Stimulated activated CD8-positive, alpha-beta memory T cell treated with anti-CD3 and anti-CD28 coated beads, Interleukin-2, amount 100 ng/mL, for 1 hour (primary cell): ENCODE measurements around the gene CTAG1B.
"Not testable (repeated sequence)": the region's sequence is repeated elsewhere in the genome, so short reads cannot be mapped to it uniquely, and the experiment has no call there.

Source experiments
- DNase-seq, 2 donors: peaks; one replicate each; pipeline ENCODE4 v3.0.0-alpha.2; 2020; ENCODE audit warnings: low read depth in 2 of 2

Gene CTAG1B

DNA sequence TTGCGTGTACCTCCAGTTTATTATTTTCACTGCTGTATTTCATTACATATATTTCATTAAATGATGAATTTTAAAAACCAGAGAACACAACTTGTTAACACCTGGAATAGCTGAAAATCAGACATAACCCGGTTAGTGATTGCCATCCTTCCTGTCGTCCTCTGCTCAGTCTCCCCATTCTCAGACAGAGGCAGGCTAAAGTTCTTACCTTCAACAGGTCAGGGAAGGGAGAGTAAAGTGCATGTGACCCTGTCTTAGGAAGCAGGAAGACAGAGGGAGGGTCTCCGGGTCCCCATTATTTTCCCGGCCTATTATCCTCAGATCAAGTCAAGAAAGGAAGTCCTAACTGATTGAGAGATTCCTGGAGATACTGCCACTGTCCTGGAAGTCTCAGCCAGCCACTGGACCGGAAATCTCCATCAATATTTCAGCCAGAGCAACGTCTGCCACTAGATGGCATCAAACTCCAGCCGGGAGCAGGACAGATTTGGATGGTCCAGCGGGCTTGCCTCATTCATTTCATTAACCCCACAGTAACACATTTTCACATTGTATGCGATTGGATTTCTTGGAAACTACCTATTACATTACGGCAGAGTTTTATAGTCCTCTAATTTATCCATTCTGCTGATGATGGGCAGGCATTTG is 1.8 kb upstream of the CTAG1B start:
- DNase-seq, result not testable (repeated sequence)

DNA sequence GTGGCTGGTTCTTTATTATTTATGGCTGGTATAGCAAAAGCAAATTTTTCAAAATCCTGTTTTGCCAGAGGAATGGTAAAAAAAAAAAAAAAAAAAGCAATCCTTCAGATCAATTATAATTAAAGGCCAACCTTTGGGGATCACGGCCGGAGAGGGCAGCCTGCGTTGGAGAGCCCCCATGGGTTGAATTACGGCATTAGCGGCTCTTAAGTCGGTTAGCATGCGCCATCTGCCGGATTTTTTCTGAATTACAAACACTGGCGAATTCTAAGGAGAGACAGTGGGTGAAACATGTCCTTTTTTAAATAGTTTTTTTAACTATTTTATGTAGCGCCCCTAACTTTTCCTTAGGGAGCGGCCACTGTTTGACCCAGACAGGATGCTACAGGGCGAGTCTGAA is 5.5 kb downstream of the CTAG1B start:
- DNase-seq, result not testable (repeated sequence)

DNA sequence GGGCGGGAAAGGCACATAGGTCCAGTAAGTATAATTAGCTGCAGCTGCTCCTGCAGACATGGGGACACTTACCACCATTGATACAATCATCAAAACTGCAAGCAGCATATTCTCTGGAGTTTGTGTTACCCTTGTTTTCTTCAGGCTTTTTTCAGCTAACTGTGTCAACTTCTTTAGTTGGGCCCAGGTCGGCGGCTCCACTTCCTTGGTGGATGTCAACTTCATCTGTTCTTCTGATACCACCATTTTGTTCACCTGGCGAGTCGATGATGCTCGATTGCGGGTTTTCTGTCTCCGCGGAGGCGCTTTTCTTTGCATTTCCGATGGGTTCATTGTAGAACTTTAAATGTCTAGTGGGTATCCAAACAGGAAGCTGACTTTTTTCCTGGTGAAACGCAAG is 7.9 kb downstream of the CTAG1B start:
- not testable (repeated sequence) for DNase-seq

- not testable (repeated sequence) for DNase-seq
Measured at GRCh38 chrX:154608823-154609222, 10.3 kb downstream of the CTAG1B start.

GRCh38 chrX:154607976-154608375 is 11.1 kb downstream of the CTAG1B start:
- DNase-seq, result not testable (repeated sequence)

GRCh38 chrX:154607370-154607769 is 11.7 kb downstream of the CTAG1B start:
- DNase-seq, result no peak

DNA sequence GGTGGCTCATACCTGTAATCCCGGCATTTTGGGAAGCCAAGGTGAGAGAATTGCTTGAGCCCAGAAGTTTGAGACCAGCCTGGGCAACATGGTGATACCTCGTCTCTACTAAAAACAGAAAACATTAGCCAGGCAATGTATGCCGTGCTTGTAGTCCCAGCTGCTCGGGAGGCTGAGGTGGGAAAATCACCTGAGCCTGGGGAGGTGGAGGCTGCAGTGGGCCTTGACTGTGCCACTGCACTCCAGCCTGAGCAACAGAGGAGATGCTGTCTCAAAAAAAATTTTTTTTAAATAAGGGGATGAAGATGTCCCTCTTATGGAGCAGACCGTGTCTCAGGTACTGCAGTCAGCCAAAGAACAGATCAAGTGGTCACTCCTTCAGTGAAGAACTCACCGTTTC is 13.5 kb downstream of the CTAG1B start:
- no peak for DNase-seq

GRCh38 chrX:154603438-154604430 is 15.3 kb downstream of the CTAG1B start:
- no peak for DNase-seq

DNA sequence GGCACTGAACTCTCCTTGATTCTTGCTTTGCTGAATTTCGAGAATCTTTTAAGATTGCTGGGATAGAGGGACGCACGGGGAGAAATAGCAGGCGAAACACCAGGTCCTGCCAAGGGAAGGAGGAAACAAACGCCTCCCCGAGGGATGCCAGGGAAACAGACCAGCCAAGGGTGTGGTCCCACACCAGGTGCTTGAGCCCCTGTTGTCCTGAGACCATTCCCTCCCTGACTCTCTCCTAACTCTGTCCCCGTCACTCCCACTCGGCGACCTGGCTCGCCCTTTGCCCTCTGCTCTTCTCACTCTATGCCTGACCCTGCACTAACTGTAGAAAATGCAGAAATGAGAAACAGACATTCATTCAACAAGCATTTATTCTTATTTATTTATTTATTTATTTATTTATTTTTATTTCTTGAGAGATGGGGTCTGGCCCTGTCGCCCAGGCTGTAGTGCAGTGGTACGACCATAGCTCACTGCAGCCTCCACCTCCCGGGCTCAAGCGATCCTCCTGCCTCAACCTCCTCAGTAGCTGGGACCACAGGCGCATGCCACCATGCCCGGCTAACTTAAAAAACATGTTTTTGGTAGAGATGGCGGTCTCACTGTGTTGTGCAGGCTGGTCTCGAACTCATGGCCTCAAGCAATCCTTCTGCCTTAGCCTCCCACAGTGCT is 16.2 kb downstream of the CTAG1B start:
- DNase-seq, result no peak

DNA sequence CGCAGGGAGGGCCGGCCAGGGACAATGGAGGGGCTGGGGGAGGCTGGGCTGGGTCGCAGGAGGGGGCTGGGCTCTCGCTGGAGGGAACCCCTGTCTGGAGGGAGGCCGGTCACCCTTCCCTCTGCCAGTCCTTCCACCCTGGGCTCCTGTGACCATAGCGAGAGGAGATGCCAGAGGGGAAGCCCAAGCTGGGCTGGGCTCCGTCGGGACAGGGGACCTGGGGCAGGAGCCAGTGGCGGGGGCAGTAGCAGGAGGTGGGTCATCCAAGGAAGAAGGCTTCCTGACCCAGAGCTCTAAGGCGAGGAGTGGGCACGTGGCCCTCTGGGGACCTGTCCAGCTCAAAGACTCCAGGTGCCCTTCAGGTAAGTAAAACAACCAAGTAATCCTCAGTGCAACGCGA is 16.9 kb downstream of the CTAG1B start:
- DNase-seq, result no peak

DNA sequence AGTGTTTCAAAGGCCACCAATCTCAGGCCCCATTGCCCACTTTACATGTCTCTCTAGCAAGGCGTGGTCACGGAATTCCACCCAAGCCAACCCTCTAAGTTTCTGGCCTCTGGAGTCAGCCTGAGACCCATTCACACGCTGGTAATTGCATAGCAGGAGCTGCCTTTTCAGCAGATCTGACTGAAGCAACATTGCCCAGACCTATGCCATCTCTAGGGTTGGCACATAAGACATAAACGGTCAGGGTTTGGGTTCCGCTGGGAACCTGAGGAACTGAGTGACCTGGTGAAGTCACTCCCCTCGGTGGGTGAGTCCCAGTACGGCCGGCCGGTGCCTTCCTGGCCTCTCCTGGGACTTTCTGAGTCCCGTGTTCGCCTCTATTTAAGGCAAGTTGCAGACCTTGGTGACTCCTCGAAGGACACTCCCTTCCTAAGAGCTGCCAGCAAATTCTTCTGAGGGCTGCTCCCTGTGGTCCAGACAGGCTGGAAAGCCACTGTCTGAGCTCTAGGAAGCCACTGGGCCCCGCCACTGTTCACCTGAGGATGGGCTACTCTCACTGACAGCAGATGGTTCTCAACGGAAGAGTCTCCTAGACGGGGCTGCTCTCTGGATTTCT is 18.2 kb downstream of the CTAG1B start:
- DNase-seq, result no peak

- DNase-seq, result no peak
Measured at GRCh38 chrX:154599531-154599930, 19.6 kb downstream of the CTAG1B start.

GRCh38 chrX:154598656-154599055 is 20.4 kb downstream of the CTAG1B start:
- no peak for DNase-seq

- no peak for DNase-seq
Measured at GRCh38 chrX:154597221-154597620, 21.9 kb downstream of the CTAG1B start.

GRCh38 chrX:154596290-154596929 is 22.7 kb downstream of the CTAG1B start:
- no peak for DNase-seq

- no peak for DNase-seq
Measured at GRCh38 chrX:154595559-154596249, 23.4 kb downstream of the CTAG1B start.

DNA sequence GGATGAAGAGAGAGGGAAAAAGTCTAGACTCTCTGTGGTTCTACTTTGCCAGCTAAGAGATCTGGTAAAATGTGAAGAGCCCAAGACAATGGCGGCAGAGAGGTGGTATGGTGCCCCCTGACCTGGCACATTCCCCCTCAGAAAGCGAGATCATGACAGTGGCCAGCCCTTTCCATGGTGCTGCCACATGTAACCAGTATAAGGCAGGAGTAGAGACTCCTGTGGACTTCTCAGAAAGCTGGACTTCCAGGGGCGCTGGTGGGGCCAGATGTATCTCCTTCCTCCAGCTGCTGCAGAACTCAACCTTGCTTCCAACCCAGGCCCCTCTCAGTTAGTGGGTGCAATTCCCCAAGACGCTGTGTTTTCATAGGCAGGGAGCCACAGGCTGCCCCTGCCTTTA is 24.6 kb downstream of the CTAG1B start:
- no peak for DNase-seq

DNA sequence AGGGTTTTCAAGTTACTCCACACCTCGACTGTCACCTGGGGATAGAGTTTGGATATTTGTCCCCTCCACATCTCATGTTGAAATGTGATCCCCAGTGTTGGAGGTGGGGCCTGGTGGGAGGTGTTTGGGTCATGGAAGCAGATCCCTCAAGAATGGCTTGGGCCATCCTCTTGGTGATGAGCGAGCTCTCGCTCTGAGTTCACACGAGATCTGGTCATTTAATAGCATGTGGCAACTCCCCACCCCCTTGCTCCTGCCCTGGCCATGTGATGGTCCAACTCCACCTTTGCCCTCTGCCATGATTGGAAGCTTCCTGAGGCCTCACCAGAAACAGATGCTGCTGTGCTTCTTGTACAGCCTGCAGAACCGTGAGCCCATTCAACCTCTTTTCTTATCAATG is 25.9 kb downstream of the CTAG1B start:
- DNase-seq, result no peak

DNA sequence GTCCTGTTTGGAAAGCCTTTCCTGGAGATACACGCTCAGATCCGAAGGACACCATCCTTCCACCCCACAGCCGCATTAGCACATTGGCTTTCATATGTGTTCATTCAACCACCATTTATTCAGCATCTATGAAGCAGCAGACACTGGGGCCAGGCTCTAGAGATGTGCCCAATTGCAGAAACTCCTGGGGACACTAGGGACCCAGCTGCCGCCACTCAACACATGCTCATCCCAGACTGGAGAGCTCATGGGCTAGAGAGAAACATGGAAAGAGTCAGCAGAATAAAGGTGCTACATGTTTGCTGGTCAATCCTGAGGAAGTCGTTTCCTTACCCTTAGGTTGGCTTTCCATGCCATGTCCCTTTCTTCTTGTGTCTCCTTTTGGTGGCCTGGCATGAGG is 26.6 kb downstream of the CTAG1B start:
- DNase-seq, result no peak

GRCh38 chrX:154590415-154590814 is 28.7 kb downstream of the CTAG1B start:
- DNase-seq, result not testable (repeated sequence)
